GM19455 (cell line): Measurements from ENCODE around the gene PLCH2.

Experiments
- ATAC-seq: cut with Tn5 transposase; IDR thresholded peaks from one replicate; pipeline ENCODE4 v1.9.1; 2021; ENCODE audit not compliant: unreplicated experiment

The PLCH2 gene

DNA sequence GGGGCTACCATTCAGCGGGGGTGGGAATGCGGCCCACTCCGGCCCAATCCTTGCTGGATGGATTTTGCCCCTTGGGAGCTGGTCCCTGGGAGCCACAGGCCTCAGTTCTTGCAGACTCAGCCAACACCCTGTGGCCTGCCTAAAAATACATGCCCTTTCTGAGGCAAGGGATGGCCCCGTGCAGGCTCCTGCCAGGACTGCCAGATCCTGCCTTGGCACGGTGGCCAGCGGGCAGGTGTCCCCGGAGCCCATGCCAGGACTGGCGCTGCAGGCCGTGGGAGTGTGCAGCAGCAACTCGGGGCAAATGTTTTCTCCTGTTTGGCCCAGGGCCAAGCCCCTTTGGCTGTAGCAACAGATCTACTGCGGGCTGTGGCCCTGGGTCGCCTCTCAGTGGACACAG, 51.9 kb downstream of the PLCH2 start:
- no peak for ATAC-seq

DNA sequence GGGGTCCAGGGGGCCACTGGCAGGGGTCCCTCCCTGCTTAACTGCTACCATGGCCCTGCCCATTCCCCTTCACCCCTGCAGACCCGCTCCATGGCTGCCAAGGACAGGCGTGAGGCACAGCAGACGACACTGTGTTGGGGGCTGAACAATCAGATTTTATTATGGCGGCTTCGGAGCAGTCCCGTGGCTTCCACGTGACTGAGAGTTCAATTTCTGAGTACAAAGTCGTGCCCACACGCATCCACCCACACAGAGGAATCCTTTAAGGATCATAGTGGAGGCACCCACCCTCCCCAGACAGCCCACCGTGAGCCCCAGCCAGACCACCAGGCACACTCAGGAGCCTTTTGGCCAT, 52.5 kb downstream of the PLCH2 start:
- ATAC-seq = no peak

DNA sequence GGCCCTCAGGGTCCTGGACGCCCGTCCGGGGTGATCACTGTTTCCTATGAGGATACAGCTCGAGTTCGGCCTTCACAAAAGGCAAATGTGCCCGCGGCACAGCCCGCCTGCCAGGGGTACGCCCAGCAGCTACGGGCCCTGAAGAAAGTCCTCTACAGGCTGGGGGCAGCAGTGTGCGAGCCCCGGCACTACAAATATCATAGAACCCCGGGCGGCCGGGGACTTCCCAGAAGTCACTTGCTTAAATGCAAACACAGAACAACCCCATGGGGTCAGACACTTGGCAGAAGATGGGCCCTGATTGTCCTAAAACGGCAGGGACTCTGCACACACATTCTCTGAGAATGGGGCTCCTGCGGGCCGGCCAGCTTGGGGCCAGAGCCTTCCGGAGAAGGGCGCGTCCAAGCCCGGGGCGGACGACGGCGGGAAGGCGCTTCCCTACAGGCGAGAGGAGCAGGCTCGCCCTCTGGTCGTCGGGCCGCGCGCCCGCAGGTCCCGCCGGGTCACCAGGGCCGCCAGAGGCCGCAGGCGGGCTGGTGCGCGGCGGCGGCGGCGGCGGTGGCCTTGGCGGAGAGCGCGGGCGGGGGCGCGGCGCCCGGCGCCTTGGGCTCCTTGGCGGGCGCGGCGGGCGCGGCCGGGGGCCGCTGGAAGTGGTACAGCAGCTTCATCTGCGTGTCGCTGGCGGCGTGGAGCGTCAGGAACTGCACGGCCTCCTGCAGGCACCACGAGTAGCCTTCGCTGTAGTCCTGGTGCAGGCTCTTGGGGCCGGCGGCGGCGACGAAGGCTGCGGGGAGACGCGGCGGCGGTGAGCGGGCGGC, 53.1 kb downstream of the PLCH2 start:
- ATAC-seq = no peak

DNA sequence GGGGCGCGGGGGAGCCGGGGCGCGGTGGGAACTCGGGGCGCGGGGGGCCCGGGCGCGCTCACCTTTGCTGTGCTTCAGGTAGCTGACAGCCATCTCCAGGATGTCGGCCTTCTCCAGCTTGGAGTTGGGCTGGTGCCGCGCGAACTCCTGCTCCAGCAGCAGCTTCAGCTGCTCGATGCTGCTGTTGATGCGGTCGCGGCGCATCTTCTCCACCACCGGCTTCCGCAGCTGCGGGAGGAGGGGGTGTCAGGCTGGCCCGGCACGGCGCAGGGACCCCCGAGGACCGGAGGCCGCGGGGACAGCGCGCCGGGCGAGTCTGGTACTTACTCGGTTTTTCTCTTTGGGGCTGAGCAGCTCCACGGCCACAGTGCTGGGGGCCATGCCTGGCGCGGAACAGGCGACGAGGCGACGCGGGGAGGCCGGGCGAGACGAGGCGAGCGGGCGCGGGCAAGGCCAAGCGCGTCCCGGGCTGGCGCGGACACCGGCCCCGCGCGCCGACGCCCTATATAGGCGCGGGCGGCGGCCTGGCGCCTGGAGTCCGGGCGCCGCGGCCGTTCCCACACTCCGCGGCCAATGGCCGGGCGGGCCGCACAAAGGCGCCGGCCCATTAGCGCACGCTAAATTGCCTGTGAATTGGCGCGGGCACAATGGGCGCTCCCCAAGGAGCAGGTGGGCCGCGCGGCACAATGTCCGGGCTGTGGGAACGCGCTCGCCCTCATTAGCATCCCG, 53.9 kb downstream of the PLCH2 start, which contains the start of gene HES5:
Gene HES5 (minus strand): TSS at position 480 of the 729 bp plus-strand sequence. CDS start 99 bp downstream, at position 381.
- no peak for ATAC-seq

DNA sequence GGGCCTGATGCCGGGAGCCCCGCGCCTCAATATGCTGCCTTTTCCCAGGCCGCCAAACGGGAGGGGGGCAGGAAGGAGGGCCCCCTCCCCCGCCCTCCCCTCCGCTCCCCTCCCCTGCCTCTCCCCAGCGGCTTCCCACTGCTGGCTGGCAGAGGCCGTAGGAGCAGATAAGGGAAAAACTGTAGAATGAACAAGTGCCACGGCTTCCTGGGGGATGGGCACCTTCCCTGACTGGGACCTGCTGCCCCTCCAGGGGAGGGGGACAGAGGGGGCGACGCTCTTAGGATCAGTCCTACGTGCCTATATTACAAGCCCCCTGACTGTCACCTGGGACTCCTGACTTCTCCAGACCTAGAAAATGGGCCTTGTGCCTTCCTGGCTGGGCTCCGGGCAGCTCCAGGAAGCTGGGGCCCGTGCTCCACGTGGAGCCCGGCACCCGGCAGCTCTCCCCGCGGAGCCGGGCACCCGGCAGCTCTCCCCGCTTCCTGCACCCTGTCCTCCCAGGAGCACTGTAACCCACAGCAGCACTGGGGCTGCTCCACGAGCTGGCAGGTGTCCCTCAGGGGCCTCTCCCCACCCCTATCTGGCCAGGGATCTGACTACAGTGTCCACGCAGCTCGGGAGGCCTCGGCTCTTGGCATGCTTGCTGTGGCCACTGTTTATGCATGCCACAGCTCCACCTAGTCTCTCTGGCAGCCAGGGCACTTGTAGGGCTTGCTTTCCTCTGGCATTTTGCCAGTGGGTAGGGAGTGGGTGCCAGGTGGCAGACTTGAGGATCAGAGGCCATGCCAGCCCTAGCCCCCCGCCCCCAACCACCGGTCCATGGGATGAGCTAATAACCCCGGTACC, 54.6 kb downstream of the PLCH2 start:
- no peak for ATAC-seq

DNA sequence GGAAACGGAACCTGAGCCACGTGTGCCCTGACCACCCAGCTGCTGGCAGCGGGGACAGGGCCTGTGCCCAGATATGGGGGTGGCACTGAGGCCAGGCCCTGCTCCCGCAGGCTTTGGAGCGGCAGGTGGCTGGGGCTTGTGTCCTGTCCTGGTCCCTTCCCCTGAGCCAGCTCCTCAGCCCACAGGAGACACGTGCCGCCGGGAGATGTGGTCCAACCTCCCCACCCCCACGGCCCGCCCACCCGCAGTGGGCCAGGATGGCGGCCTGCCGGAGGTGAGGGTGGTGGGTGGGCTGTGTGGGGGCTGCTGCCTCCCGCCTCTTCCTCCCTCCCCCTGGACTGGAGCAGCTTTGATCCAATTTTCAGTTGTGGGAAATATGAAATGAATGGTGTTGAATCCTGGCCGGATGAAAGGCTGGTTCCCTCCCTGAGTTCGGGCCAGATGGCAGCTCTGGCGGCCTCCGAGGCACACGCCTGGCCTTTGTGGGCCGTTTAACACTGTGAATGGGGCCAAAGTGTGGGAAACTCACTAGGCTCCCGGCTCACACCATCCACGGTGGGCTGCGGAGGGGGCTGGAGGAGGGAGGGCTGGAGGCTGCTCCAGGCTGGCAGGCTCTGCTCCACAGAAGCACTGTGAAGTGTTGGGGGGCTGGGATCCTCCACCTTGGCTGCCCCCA, 56.5 kb downstream of the PLCH2 start:
- no peak for ATAC-seq

DNA sequence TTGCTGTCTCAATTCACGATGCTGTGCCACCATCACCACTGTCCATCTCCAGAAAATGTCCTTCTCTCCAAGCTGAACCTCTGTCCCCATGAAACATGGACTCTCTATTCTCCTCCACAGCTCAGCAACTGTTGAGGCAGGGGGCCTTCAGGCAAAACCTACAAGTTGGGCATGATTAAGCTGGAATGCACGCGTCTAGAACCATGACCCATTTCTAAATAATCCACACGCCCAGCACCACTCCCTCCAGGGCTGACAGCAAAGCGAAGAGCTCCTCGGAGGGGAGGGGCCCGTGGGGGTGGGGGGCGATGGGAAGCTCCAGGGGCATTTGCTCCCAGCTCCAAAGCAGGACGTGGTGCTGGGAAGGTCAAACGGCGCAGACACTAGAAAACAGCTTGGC, 57.3 kb downstream of the PLCH2 start:
- no peak for ATAC-seq

DNA sequence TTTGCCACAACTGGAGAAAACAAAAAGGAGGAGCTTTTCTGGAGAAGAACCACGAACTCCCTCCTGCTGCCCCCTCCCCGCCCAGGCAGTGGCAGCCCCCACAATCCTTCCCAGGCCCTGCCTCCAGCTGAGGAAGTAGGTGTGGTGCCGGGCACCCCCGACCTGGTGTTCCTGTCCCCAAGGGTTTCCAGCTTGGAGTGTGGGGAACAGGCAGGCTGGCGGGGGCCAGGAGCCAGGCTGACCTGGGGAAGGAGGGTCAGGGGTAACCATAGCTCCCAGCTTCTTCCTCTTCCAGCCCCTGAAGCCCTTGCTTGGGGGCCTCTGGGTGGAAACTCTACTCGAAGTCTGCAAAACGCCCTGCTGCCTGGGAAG, 58.2 kb downstream of the PLCH2 start:
- no peak for ATAC-seq

DNA sequence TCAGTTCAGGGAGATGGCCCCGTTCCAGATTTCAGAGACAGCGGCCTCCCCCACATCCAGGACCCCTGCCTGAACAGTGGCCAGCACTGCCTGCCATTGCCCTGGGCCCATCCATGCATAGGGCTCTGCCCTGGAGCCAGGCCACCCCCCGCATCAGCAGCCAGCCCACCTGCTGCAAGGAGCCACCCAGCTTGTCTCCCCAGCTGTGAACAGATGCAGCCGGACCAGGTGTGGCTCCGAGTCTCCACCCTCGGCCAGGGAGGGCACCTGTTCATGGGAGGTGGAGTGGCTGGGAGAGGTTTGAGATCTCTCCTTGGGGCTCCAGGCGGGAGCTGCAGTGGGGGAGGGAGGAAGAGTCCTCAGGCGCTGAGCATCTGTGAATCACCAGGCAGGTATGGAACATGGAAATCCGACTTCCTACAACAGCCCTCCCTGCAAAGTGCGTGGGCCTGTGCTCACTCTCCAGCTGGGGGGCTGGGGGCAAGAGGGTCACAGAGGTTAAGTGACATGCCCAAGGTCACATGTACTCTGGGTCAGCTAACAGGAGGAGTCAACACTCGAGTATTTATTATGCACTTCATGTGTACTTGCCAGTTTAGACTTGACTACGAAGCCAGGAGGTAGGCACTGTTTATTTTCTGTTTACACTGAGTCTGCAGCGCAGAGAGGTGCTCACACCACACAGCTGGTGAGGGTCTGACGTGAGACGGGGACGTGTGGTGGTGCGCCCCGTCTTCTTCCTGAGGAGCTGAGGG, 58.8 kb downstream of the PLCH2 start:
- ATAC-seq = no peak

DNA sequence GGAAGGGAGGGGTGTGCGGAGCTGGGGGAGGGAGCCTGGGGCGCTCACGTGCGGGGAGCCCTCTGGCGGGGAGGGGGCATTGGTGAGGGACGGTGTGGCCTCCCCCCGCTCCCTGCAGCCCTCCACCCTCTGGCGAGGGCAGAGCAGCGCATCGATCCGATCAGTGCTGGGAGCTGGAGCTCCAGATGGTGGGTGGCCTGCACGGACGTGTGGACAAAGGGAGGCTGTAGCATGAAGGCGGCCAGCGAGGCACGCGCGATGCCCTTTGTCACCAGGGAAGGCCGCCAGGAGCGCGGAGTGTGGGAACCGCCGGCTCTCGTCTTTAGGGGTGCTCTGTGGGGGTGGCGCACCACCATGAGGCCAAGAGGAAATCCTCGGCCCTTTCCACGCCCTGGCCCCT, 59.4 kb downstream of the PLCH2 start:
- ATAC-seq = no peak

DNA sequence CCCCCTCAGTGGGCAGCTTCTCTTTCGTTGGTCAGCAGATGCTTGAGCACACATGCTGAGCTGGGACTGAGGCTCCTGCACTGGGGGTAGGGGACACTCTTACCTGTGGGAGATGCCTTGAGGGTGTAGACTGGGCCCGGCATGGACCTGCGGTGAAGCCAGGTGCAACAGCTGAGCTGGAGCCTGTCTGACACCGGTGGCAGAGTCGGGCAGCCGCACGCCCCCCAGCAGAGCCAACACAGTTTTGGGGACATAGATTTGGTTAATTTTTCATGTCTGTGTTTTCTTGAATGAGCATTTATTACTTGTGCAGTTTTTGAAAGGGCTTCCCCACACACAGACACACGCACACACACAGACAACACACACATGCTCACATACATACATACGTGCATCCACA, 59.9 kb downstream of the PLCH2 start:
- no peak for ATAC-seq

DNA sequence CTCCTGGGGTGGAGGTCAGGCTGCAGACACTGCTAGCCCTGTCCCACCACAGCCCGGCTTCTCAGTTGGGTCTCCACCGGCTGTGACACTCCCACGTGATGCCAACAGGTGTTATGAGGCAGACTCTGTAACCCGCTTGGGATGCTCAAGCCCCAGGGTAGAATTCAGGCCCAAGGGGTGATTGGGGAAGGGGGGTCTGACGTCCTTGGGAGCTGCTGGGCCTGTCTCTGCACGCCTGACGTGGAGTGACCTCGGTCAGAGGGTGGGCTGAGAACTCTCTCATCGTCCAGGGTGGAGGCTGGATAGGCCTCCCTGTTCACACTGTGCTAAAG, 61.7 kb downstream of the PLCH2 start:
- ATAC-seq = no peak

DNA sequence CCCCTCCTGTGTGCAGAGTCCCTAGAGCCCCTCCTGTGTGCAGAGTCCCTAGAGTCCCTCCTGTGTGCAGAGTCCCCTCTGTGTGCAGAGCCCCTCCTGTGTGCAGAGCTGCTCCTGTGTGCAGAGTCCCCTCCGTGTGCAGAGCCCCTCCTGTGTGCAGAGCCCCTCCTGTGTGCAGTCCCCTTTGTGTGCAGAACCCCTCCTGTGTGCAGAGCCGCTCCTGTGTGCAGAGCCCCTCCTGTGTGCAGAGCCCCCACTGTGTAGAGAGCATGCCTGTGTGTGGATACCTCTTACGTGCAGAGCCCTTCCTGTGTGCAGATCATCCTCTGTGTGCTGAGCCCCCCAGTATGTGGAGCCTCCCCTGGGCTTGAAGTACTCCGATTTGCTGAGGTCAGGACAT, 62.3 kb downstream of the PLCH2 start:
- no peak for ATAC-seq

DNA sequence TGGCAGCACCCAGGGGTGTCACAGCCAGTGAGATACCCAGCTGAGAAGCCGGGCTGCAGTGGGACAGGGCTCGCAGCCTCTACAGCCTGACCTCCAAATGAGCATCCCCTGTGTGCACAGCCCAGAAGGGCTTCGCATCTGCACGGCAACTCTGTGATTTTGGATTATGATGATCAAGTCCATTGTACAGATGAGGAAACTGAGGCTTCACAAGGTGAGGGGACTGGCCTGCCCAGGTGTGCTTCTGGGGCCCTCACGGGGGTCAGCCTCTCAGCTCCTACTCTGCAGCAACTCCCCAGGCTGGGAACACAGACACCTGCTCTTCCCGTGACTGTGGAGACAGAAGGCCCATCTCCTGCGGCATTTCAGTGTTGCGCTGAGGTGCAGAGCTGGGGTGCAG, 62.8 kb downstream of the PLCH2 start:
- ATAC-seq = no peak

DNA sequence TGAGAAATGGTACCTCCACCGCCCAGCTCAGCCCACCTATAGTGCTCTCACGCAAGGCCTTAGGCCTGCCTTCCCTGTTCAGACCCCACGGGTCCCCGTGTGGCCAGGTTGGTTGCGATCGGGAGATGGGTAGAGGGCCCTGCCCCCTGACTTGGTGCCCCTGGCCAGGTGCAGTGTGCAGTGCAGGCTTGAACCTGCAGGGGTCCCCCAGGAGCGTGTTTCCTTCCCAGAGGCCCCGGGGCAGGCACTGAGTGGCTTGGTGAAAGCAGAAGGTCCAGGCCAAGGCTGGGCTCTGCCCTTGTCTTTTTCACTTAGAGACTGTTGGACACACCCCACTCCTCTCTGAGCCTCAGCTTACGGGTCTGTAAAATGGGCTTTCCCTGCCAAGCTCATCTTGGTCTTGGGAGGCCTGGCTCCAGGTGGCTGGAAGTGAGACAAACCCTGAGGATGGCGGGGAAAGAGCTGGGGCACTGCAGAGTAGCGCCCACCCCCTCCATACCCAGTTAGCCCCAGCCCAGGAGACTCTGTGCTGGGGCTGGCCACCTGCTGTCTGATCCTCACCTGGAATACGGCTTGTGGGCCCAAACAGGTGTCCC, 63.3 kb downstream of the PLCH2 start:
- ATAC-seq = no peak

DNA sequence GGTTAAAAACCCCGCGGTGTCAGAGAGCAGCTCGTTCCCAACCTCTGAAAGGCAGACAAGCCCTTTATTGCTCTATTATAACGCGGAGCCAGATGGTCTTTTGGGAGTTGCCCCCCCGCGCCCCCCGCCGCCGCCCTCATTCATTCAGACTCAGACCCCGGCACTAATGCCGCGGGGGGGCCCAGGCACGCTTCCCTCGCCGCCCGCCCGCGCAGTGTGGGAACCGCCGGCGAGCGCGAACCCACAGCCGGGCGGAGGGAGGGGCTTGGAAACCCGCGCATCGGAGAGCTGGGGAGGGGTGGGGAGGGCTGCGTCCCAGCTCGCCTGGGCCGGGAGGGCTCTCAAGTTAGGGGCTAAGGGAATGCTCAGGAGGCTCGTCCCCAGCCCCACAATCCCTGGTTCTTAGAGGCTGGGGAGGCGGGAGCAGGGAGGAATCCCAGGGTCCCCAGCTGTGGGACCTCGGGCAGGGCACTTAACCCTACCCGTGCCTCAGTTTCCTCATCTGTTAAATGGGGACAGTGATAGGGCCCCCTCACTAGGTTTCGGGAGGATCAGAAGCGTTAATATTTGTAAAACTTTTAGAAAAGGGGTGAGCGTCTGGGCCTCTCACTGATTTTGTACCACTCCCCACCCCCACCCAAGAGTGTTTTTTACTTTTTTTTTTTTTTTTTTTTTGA, 64.9 kb downstream of the PLCH2 start:
- ATAC-seq = no peak

DNA sequence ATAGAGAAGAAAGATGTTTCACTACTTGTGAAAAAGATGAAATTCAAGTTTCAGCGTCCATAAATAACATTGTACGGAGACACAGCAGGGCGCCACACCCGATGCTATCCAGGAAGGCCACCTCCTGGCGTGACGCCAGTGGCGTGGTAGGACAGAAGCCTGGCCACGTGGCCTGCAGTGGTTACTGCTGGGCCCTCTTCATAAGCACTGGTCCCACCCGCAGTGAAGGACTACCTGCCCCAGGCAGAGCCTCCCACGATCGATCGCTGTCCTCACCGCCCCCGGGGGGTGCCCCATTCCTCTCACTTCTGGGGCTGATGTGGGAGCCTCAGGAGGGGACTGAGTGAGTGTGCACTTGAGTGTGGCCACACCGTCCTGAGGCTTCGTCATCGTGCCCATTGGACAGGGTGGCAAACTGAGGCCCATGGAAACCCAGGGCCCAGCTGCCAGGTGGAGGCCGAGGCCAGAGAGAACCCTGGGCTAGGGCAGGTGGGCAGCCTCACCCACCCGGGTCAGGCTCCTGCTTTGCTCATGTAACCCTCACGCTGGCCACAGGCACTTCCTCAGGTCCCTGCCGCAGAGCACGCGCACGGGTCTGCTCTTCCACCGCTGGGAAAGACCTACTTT, 65.6 kb downstream of the PLCH2 start:
- no peak for ATAC-seq

DNA sequence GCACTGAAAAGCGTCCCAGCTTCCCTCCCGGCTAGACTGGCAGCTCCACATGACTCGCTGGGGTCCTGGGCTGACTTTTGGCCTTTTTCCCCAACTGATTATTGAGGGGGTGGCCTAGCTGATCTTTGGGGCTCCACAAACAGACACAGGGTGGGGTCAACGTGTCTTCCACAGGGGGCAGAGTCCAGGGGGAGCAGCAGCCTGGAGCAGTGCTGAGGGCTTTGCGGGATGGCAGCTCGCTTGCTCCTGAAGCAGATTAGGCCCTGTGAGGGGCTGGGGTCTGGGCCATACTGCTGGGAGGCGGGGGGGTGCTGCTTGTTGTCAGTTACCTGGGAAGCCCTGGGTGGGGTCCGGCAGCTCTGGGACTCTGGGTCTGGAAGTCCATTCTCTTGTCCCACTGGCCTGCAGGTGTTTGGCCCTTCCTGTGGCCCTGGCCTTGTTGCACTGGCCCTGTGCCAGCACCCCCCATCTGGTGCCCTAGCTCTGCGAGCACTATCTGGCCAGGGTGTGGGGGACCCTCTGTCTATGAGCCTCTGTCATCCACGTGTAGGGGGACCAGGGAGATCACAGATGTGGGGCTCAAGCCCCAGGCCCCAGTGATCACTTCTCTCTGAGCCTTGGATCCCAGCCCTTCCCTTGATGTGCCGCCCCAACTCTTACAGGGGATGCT, 66.3 kb downstream of the PLCH2 start:
- no peak for ATAC-seq
